HEK293T (cell line): ENCODE data around the gene MSI1.
"Not testable (repeated sequence)": the region's sequence is repeated elsewhere in the genome, so short reads cannot be mapped to it uniquely, and the experiment has no call there.

Experiments
- CTCF ChIA-PET: fragments of 350-600 bp; formaldehyde crosslinking; extraction: SDS; loops from one replicate; lab custom pipeline; 2021; ENCODE audit warnings: antibody characterized with exemption, inconsistent platforms; lab: Yijun Ruan, JAX
- POLR2A ChIA-PET: fragments of 350-600 bp; formaldehyde crosslinking; extraction: SDS; loops from one replicate; lab custom pipeline; 2020; ENCODE audit warnings: antibody characterized with exemption, inconsistent platforms; lab: Yijun Ruan, JAX
- DNase-seq: peaks from one replicate; pipeline ENCODE4 v3.0.0; 2012; ENCODE audit warnings: mixed read lengths; ENCODE audit errors: extremely low spot score
- ARNT ChIP-seq: fragments of 450-650 bp; IDR thresholded peaks from 2 replicates; pipeline ENCODE4 v1.6.1; 2017; ENCODE audit warnings: mild to moderate bottlenecking
- BHLHE40 ChIP-seq: fragments of 450-650 bp; IDR thresholded peaks from 2 replicates; pipeline ENCODE4 v1.6.1; 2016; ENCODE audit warnings: mild to moderate bottlenecking, moderate library complexity, borderline replicate concordance
- CTBP1 ChIP-seq: fragments of 450-650 bp; IDR thresholded peaks from 2 replicates; pipeline ENCODE4 v1.6.1; 2016; ENCODE audit warnings: borderline replicate concordance
- ELF4 ChIP-seq: fragments of 450-650 bp; IDR thresholded peaks from 2 replicates; pipeline ENCODE4 v1.6.1; 2017; ENCODE audit warnings: antibody characterized with exemption
- FOXA1 ChIP-seq: fragments of 450-650 bp; IDR thresholded peaks from 2 replicates; pipeline ENCODE4 v1.6.1; 2016; ENCODE audit warnings: mild to moderate bottlenecking
- FOXK2 ChIP-seq: fragments of 450-650 bp; IDR thresholded peaks from 2 replicates; pipeline ENCODE4 v1.6.1; 2016; ENCODE audit warnings: mild to moderate bottlenecking
- FOXM1 ChIP-seq: fragments of 450-650 bp; IDR thresholded peaks from 2 replicates; pipeline ENCODE4 v1.6.1; 2017; ENCODE audit warnings: mild to moderate bottlenecking, borderline replicate concordance
- HDGF ChIP-seq: fragments of 450-650 bp; IDR thresholded peaks from 2 replicates; pipeline ENCODE4 v1.6.1; 2017; ENCODE audit warnings: antibody characterized with exemption, borderline replicate concordance
- L3MBTL2 ChIP-seq: fragments of 450-650 bp; conservative IDR thresholded peaks from 2 replicates; pipeline ENCODE4 v1.6.1; 2016; ENCODE audit warnings: mild to moderate bottlenecking
- LEF1 ChIP-seq: fragments of 450-650 bp; IDR thresholded peaks from 2 replicates; pipeline ENCODE4 v1.6.1; 2017; ENCODE audit warnings: mild to moderate bottlenecking, borderline replicate concordance
- NFRKB ChIP-seq: fragments of 450-650 bp; IDR thresholded peaks from 2 replicates; pipeline ENCODE4 v1.6.1; 2016; ENCODE audit warnings: mild to moderate bottlenecking, moderate library complexity
- SP1 ChIP-seq: fragments of 450-650 bp; IDR thresholded peaks from 2 replicates; pipeline ENCODE4 v1.6.1; 2017
- SUZ12 ChIP-seq: fragments of 450-650 bp; IDR thresholded peaks from 2 replicates; pipeline ENCODE4 v1.6.1; 2016; ENCODE audit warnings: mild to moderate bottlenecking
- TARDBP ChIP-seq: fragments of 450-650 bp; IDR thresholded peaks from 2 replicates; pipeline ENCODE4 v1.6.1; 2016
- ZNF384 ChIP-seq: fragments of 450-650 bp; IDR thresholded peaks from 2 replicates; pipeline ENCODE4 v1.6.1; 2016
- TF ChIP-seq, protein P1 (sequence below): fragments of 450-650 bp; IDR thresholded peaks from 2 replicates; pipeline ENCODE4 v1.6.1; 2016

MSI1 gene

GRCh38 chr12:120343692-120344091 lies 25.3 kb downstream of the MSI1 start:
- TF ChIP-seq BHLHE40 (no peak), NFRKB (no peak), FOXA1 (no peak), FOXM1 (no peak), FOXK2 (no peak), TARDBP (no peak), SP1 (no peak), ZNF384 (no peak)
- TF ChIP-seq, protein P1, sequence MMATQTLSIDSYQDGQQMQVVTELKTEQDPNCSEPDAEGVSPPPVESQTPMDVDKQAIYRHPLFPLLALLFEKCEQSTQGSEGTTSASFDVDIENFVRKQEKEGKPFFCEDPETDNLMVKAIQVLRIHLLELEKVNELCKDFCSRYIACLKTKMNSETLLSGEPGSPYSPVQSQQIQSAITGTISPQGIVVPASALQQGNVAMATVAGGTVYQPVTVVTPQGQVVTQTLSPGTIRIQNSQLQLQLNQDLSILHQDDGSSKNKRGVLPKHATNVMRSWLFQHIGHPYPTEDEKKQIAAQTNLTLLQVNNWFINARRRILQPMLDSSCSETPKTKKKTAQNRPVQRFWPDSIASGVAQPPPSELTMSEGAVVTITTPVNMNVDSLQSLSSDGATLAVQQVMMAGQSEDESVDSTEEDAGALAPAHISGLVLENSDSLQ, result no peak
- POLR2A ChIA-PET, result no interaction called here
- CTCF ChIA-PET, result no interaction called here

DNA sequence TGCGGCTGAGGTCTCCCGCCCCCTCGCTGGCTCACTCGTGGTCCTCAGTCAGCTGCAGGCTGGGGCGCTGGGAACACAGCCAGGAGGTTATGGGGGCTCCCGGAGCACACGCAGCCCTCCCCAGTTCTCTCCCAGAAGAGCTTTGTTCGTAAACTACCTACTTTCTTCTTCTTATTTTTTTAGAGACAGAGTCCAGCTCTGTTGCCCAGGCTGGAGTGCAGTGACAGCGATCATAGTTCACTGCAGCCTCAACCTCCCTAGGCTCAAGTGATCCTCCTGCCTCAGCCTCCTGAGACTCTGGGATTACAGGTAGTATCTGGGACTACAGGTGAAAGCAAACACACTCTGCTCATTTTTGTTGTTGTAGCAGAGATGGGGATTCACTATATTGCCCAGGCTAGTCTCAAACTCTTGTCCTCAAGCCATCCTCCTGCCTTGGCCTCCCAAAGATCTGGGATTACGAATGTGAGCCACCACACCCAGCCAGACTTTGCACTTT lies 25.9 kb downstream of the MSI1 start:
- DNase-seq, result no peak
- ChIA-PET CTCF (no interaction called here), POLR2A (no interaction called here)
- no peak for TF ChIP-seq BHLHE40
- no peak for TF ChIP-seq CTBP1
- TF ChIP-seq ELF4, result no peak
- TF ChIP-seq NFRKB, result no peak
- no peak for TF ChIP-seq LEF1
- no peak for TF ChIP-seq HDGF
- TF ChIP-seq, protein P1, result no peak
- no peak for TF ChIP-seq FOXK2

More at GRCh38 chr12:120343692-120344091, 25.3 kb downstream of the MSI1 start:
- no peak for DNase-seq

DNA sequence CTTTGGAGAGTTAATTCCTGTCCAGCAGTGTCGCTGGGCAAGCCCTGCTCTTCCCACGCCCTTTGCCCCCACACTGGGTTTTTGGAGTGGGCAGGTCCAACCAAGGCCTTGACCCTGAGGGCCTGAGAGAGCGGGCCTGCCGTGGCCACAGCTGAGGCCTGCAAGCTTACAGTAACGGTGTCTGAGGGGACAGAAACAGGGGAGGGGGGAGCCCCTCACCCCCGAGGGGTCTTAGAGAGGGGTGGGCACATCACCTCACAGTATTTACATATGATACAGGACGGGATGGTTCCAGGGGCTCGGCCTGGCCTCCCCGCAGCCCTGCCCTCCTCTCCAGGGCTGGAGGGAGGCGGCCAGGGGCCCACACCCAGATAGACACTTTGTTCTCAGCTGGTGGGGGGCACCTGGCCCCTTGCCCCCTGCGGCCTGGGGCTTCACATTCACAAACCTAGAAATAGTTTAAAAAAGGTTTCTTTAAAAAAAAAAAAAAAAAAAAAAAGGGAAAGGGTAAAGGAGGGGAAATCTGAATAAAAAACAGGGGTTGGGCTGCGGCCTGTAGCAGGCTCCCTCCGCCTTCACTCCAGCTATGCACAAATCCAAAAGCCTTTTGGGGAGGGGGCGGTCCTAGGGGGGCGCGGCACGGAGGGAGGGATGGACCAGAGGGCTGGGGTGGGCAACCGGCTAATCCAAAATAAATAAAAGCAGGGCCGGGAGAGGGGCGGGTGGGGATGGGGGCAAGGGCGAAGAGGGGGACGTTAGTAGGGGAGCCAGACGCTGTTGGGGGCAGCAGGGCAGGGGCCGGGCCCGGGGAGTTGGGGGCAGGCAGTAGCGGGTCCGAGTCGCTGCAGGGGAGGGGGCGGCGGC lies 26.6 kb downstream of the MSI1 start:
- ChIA-PET POLR2A (no interaction called here), CTCF (interaction anchor here (0.7 kb wide), 1 partner anchor 34 kb away, joined by 3 read pairs; no protein-coding TSS in a partner anchor)
- DNase-seq, result no peak
- no peak for TF ChIP-seq ARNT
- no peak for TF ChIP-seq FOXK2
- TF ChIP-seq SUZ12, result no peak
- TF ChIP-seq NFRKB, result no peak
- TF ChIP-seq ELF4, result no peak
- TF ChIP-seq LEF1, result no peak
- no peak for TF ChIP-seq ZNF384
- TF ChIP-seq FOXA1, result no peak
- TF ChIP-seq CTBP1, result no peak
- no peak for TF ChIP-seq BHLHE40
- TF ChIP-seq TARDBP, result no peak

GRCh38 chr12:120339256-120339655 lies 29.7 kb downstream of the MSI1 start:
- POLR2A ChIA-PET, result no interaction called here
- TF ChIP-seq, protein P1, result no peak
- TF ChIP-seq CTBP1 (no peak), ARNT (no peak), ZNF384 (no peak), FOXA1 (no peak), FOXM1 (no peak), BHLHE40 (no peak), SP1 (no peak), LEF1 (no peak), L3MBTL2 (no peak), NFRKB (no peak)

DNA sequence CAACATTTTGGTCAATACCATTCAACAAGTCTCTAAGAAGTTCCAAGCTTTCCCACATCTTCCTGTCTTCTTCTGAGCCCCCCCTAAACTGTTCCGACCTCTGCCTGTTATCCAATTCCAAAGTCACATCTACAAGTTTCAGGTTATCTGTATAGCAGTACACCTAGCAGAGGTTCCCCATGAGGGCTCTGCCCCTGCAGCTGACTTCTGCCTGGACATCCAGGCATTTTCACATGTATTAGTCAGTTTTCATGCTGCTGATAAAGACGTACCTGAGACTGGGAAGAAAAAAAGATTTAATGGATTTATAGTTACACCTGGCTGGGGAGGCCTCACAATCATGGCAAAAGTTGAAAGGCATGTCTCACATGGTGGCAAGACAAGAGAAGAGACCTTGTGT lies 31.2 kb downstream of the MSI1 start:
- TF ChIP-seq LEF1 (no peak), NFRKB (no peak), CTBP1 (no peak), BHLHE40 (no peak), ZNF384 (no peak), FOXM1 (no peak), SUZ12 (no peak), L3MBTL2 (no peak), HDGF (no peak), ELF4 (no peak), SP1 (no peak), ARNT (no peak), FOXK2 (no peak), FOXA1 (no peak), TARDBP (no peak)
- TF ChIP-seq, protein P1, result no peak
- CTCF ChIA-PET, result no interaction called here
- no peak for DNase-seq
- POLR2A ChIA-PET, result no interaction called here

More at GRCh38 chr12:120339256-120339655, 29.7 kb downstream of the MSI1 start:
- DNase-seq, result no peak
- CTCF ChIA-PET, result no interaction called here

DNA sequence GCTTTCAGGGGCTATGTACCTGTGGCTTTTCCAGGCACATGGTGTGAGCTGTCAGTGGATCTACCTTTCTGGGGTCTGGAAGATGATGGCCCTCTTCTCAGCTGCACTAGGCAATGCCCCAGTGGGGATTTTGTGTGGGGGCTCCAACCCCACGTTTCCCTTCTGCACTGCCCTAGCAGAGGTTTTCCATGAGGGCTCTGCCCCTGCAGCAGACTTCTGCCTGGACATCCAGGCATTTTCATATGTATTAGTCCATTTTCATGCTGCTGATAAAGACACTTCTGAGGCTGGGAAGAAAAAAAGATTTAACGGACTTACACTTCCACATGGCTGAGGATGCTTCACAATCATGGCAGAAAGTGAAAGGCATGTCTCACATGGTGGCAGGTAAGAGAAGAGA lies 32.6 kb downstream of the MSI1 start:
- ChIA-PET CTCF (interaction anchor here (1.2 kb wide), 1 partner anchor 11 kb away, joined by 3 read pairs; no protein-coding TSS in a partner anchor), POLR2A (interaction anchor here (1.1 kb wide), 1 partner anchor 135 kb away, joined by 3 read pairs; the partner anchor contains the start of gene RPLP0)
- DNase-seq, result not testable (repeated sequence)

GRCh38 chr12:120335447-120335846 lies 33.5 kb downstream of the MSI1 start:
- not testable (repeated sequence) for DNase-seq
- ChIA-PET CTCF (interaction anchor here (1.0 to 1.2 kb wide), 2 partner anchors 12 to 95 kb away, joined by 3 read pairs; no protein-coding TSS in a partner anchor), POLR2A (interaction anchor here (1.0 to 1.1 kb wide), 2 partner anchors 104 to 134 kb away, joined by 3 to 5 read pairs; partner anchors contain the start of genes COX6A1 and RPLP0)
